HG02973 (cell line): ENCODE results near the gene CAMTA1.

ENCODE experiments used
- ATAC-seq: cut with Tn5 transposase; IDR thresholded peaks from one replicate; pipeline ENCODE4 v1.9.1; 2021; ENCODE audit warnings: moderate library complexity; ENCODE audit not compliant: unreplicated experiment

CAMTA1 gene

DNA sequence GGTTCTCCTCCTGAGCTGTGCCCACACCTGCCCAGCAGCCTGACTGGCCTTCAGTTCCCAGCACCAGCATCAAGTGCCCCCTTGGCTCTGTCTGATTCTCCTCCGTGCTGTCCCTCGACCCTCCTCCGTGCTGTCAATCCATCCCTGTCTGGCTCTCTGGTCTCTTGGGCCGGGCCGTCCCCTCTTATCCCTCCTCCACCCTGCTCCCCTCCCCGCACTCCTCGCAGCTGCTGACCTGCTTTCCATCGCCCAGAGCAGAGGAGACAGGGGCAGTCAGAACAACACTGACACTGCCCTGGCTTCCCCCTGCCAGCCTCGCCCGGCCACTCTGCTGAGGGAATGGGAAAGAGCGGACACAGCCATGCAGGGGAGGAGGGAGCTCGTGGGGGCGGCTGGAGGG lies 267.4 kb downstream of the CAMTA1 start:
- ATAC-seq = no peak

DNA sequence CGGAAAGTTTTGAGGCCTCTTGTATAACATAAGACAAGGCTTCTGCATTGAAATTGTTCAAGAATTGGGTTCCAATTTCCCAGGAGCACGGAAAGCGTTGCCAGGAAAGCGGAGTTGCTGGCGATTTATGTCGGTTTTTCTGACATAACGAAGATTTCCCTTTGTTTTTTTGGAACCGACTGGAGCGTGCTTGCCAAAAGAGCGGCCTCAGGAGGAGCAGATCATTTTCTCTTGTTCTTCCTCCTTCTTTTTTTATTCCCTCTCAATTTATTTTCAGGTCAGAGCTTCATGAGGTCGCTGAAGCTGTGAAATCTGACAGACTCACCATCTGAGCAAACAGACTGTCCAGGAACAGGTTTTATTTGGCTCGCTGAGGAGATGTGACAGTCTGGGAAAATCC lies 275.5 kb downstream of the CAMTA1 start:
- no peak for ATAC-seq

- ATAC-seq = no peak
These were observed 277.2 kb downstream of the CAMTA1 start for GRCh38 chr1:7062346-7063061.

- ATAC-seq = no peak
These were observed 278.7 kb downstream of the CAMTA1 start for GRCh38 chr1:7063981-7064380.

DNA sequence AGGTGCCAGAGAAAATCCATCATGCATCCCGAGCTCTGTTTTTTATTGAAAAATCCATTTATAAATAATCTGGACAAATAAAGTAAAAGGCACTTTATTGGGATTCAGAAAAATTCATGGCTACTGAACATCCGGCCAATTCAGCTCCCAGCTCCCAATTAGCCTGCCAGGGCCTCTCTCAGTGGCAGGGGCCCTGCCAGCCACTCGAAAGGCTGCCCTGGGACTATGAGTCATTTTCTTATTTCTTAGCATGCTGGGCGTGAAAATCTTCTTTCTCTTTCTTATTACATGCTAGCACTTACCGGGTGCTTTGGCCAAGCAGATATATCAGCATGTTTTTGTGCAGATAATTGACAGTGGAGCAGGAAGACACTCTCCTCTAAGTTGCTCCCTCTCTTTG lies 283.3 kb downstream of the CAMTA1 start:
- no peak for ATAC-seq

DNA sequence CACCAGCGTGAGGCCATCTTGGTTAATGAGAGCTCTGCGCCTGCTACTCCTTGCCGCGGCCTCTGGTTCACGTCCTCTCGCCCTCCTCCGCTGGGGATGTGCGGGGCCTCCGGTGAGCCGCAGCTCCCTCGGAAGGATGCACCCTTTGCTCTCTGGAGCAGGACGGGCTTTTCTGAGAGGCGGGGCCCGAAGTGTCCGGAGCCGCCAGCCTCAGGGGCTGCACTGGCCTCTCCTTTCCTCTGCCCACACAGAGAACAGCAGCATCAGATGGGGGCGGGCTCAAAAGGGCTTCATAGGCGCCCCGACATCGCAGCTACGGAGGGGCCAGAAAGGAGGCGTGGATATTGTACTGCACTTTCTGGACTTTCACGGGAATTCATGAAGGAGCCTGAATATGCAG lies 284.7 kb downstream of the CAMTA1 start:
- no peak for ATAC-seq

DNA sequence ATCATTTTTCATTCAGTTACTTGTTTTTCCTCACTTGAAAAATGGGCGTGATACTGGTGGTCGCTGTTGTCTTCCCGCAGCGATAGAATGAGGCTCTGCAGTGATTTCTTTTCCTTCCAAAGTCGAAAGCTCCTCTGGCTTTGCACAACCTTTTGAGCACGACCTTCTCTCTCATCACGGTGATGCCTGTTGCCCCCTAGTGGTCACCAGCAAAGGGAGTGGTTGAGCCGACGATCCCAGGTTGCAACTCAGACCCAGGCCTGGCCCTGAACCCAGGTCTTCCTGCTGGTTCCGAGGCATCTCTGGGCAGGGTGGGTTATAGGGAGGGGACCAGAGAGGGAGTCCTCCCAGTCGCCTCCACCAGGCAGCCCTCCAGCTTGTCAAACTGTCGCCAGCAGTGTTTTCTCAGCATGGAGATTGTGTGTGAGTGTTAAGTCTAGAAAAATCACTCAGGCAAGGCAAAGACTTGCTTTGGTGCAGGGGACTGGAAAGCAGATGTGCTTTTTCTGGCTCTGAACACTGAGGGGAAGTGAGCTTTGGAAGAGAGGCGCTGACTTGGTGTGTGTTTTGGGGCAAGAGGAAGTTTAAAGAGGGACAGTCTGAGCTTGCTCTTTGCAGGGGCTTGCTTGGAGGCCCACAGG lies 285.3 kb downstream of the CAMTA1 start:
- ATAC-seq = no peak

DNA sequence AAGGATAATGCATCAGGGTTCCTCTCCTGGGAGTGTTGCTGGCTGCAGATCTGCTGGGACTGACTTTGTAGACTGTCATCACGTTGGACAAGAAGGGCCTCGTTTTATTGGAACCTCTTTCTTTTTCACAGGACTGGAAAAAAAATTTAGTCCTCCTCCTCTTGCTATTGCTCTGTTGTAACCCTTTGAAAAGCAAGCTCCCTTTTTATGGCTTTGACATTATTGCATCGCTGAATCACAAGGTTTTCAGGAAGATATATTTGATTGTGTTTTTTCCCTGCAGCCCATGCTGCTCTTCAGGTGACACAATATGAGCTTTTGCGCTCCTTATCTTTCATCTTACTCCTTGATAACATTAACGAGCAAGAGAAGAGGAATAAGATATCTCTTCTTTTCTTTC lies 290.9 kb downstream of the CAMTA1 start:
- no peak for ATAC-seq

GRCh38 chr1:7076572-7076971 lies 291.3 kb downstream of the CAMTA1 start:
- ATAC-seq = no peak

GRCh38 chr1:7077136-7077535 lies 291.9 kb downstream of the CAMTA1 start:
- no peak for ATAC-seq

DNA sequence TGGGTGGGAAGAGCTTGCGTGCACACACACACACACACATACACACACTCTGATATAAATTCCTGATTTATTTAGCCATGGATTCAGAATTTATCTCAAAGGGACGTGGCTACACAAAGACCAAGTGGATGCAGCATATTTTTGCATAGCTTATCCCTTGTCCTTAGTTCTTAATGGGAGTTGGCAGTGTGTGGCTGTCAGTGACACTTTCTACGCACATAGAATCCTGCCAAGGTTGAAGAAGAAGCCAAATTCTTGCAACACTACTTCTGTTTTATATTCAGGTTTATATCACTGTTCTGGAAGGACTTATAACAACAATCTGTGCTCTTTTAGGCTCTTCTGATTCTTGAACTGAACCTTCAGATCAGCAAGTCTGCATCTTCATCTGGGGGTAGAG lies 292.7 kb downstream of the CAMTA1 start:
- ATAC-seq = no peak

DNA sequence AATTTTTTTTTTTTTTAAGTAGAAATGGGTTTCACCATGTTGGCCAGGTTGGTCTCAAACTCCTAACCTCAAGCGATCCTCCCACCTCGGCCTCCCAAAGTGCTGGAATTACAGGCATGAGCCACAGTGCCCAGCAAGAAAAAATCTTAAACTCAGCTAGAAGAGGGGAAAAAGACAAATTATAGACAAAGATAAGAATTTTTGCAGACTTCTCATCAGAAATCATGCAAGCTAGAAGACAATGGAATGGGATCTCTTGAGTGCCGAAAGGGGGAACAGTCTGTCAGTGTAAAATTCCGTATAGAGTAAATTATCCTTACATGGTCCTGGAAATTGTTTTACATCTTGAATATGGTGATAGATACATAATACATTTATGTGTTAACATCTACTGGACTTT lies 294.4 kb downstream of the CAMTA1 start:
- ATAC-seq = no peak

DNA sequence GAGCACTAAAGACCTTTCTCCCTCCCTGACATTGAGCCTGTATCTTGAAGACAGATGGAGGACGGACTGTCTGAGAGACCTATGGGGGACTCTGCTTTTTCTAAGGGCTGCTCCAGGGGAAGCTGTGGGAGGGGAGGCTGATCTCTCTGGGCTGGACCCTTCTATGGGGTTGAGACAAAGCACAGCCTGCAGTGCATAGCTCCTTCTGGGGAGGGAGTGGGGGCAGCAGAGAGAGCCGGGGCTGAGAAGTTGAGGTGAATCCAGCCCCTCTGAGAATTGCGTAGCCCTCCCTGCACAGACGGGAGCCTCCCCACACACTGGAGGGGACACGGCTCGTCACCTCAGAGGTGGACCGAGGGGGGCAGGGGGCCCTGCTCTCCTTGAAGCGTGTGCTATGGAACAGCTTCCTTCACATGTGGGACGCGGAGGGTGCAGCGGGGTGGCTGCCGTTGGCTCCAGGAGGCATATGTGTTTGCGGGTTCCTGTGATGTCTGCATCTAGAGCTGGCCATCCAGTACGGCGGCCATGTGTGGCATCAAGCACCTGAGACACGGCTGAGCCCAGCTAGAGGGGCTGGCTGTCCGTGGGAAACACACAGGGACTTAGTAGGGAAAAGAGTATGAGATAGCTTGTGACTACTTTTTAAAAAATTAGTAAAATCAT lies 299.1 kb downstream of the CAMTA1 start:
- no peak for ATAC-seq

- ATAC-seq = no peak
These were observed 300.3 kb downstream of the CAMTA1 start for GRCh38 chr1:7085521-7085920.

DNA sequence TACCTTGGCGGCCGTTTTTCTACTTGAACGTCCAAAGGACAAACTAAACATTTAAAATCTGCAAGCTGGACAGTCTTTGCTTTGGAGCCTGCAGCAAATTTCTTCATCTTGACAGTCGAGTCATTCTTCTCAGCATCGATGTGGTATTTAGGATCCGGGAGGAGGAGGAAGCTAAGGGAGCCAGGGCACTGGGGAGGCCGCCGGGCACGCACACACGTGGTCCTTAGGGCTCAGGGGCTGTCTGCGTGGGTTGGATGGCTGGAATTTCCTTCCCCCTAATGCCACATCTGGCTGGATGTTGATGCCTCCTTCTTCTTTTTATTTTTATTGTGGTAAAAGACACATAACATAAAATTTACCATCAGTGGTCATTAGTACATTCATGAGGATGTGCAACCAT lies 300.9 kb downstream of the CAMTA1 start:
- ATAC-seq = no peak

DNA sequence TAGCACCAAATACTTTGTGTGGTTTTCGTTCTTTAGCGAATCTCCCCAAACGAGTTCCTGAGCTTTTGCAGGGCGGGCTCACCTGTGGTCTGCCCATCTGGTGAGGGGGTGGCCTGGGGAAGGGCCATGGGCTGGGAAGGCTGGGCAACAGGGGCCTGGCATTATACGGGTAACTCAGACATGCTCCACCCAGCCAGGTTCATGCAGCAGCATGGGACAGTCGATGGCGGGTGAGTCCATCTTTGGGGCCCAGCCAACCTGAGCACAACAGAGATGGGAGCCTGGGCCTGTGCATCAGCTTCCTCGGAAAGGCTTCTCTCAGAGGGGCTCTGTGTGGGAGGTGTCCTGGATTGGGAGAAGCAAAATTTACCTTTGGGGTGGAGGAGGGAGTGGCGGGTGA lies 302.6 kb downstream of the CAMTA1 start:
- no peak for ATAC-seq

GRCh38 chr1:7089497-7089896 lies 304.2 kb downstream of the CAMTA1 start:
- no peak for ATAC-seq

GRCh38 chr1:7093297-7093696 lies 308.0 kb downstream of the CAMTA1 start:
- no peak for ATAC-seq

GRCh38 chr1:7094086-7094485 lies 308.8 kb downstream of the CAMTA1 start:
- ATAC-seq = no peak

DNA sequence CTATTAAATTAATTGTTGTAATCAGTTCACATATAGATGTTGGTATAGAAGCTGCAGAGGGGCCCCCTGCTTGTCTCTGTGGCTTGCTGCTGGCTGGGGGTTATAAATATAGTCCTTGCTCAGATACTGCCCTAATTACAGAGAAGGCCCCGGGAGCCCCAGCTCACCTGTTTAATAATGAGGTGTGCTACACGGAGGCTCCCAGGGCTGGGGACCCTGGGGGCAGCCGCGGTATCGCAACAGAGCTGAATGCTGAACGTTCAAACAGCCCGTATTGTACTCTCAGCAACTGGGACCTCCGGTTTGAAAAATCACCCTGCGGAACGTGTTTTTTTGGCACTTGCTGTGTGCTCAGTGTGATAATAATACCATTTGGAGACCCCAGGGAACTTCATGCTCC lies 309.3 kb downstream of the CAMTA1 start:
- no peak for ATAC-seq

DNA sequence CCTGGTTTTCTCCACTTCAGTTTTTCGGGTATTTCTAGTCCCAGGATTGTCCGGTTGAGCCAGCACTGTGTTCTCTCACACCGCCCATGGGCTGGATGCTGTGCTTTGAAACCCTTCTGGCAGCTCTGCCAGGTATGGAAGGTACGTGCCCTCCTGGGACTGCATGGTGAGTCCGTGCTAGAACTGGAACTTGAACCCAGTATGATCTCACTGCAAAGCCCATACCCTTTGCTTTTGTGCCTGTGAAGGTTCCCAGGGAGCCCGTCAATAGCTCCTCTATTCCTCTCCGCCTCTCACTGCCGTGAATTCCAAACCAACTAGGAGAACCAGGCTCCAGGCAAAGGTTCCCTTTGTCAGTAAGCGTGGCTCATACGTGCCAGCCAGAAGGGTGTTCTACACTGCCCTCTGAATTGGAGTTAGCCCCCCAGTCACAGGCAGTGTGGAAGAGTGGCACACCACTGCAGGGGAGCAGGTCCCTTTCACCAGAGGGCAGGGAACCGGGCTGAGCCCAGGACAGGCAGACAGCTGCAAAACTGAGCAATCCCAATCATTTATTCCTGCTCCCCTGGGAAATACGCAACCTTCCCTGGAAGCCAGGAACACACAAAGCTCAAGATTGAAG lies 310.2 kb downstream of the CAMTA1 start:
- ATAC-seq = no peak
